Fibroblast of lung (primary cell): ENCODE results near the gene IL34.

Source experiments
- EZH2 ChIP-seq: IDR thresholded peaks from 2 replicates; pipeline ENCODE4 v1.5.1; 2012; ENCODE audit warnings: low read length, control low read depth, mild to moderate bottlenecking; ENCODE audit errors: missing control alignments
- TF ChIP-seq, protein P1 (sequence below), 2 donors: IDR thresholded peaks in 1 of 2; conservative IDR thresholded peaks in 1 of 2; 1 replicate in 1 of 2; 2 replicates in 1 of 2; pipeline ENCODE4 v1.5.1; 2011 to 2012; ENCODE audit warnings: low read length in 2 of 2, control low read depth in 1 of 2, inconsistent platforms in 1 of 2, low read depth in 1 of 2, mild to moderate bottlenecking in 1 of 2

DNA sequence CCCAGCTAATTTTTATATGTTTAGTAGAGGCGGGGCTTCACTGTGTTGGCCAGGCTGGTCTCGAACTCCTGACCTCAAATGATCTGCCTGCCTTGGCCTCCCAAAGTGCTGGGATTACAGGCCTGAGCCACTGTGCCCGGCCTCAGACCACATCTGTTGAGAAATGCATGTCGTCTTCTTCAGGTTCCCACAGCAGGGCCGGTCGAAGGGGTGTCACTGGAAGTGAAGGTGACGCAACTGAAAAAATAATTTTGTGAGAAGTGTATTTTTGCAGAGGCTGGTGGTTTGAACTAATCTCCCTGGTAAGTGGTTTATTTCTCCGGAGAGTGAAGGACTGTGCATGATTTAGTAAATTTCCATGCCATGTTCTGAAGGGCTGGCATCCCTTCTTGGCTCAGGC lies 33.4 kb upstream of the IL34 start:
- TF ChIP-seq, protein P1, sequence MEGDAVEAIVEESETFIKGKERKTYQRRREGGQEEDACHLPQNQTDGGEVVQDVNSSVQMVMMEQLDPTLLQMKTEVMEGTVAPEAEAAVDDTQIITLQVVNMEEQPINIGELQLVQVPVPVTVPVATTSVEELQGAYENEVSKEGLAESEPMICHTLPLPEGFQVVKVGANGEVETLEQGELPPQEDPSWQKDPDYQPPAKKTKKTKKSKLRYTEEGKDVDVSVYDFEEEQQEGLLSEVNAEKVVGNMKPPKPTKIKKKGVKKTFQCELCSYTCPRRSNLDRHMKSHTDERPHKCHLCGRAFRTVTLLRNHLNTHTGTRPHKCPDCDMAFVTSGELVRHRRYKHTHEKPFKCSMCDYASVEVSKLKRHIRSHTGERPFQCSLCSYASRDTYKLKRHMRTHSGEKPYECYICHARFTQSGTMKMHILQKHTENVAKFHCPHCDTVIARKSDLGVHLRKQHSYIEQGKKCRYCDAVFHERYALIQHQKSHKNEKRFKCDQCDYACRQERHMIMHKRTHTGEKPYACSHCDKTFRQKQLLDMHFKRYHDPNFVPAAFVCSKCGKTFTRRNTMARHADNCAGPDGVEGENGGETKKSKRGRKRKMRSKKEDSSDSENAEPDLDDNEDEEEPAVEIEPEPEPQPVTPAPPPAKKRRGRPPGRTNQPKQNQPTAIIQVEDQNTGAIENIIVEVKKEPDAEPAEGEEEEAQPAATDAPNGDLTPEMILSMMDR (conservative IDR thresholded peaks at IDR 0.05 in 1 of 2, IDR thresholded peaks at IDR 0.05 in 1 of 2; ENCODE audit: low read depth in 1 of 2, low read length in 2 of 2): no peak
- no peak for TF ChIP-seq EZH2
